HepG2 (cell line): ENCODE data around the gene KRTAP10-10. TPM values are rescaled to one million over a fixed set of nuclear protein-coding genes. Genes with fewer than 3 reads are reported as not detected.

Experiments
- ATAC-seq: fragments of 200-7000 bp; cut with Tn5 transposase; 3 replicates; pipeline ENCODE4 v1.9.1; 2020; ENCODE audit warnings: mild to moderate bottlenecking, moderate library complexity
- BruUV-seq: library from RNA; stranded (reverse); fragments of 400-500 nt; replicated peaks from 2 replicates; lab custom pipeline; 2021; lab: Mats Ljungman, UMichigan
- CTCF ChIA-PET: fragments of 300-600 bp; formaldehyde crosslinking; extraction: SDS; loops from one replicate; lab custom pipeline; 2021; ENCODE audit warnings: low total read pairs, inconsistent platforms, low intra/inter-chr PET ratio; lab: Yijun Ruan, JAX
- POLR2A ChIA-PET: fragments of 350-600 bp; sonication (Branson Sonifier 250); formaldehyde crosslinking; loops from one replicate; lab custom pipeline; 2020; ENCODE audit warnings: antibody characterized with exemption, inconsistent platforms; lab: Yijun Ruan, JAX
- DNase-seq: peaks from one replicate; pipeline ENCODE4 v3.0.0-alpha.2; 2015; ENCODE audit warnings: low spot score
- FAIRE-seq: peaks from 3 replicates; lab custom pipeline; 2011; peaks lifted over from hg19 to GRCh38; lab: Jason Lieb, UNC
- H2AFZ ChIP-seq: one replicate; pipeline ENCODE4 v1.6.1; 2011; ENCODE audit warnings: low read length, inconsistent platforms
- H3K27ac ChIP-seq: fragments of 300-600 bp; 3 replicates; pipeline ENCODE4 v1.8.0; 2011; ENCODE audit warnings: mixed run types, mild to moderate bottlenecking, mixed read lengths, low read length, inconsistent platforms; ENCODE audit not compliant: insufficient read depth; ENCODE audit errors: extremely low read length
- H3K27me3 ChIP-seq, 2 experiments: fragments of 200-600 bp in 1 of 2; 2 replicates in 1 of 2; 3 replicates in 1 of 2; pipeline versions ENCODE4 v1.6.0 to v1.8.0; 2011; ENCODE audit warnings: low read length in 2 of 2, mild to moderate bottlenecking in 2 of 2, moderate library complexity in 2 of 2, inconsistent platforms in 1 of 2; ENCODE audit not compliant: insufficient read depth in 2 of 2, control insufficient read depth in 1 of 2
- H3K36me3 ChIP-seq, 2 experiments: fragments of 200-600 bp in 1 of 2; replicated peaks in 1 of 2; 2 replicates in 1 of 2; 3 replicates in 1 of 2; pipeline versions ENCODE4 v1.5.1 to v1.8.0; 2011; ENCODE audit warnings: low read length in 2 of 2, inconsistent platforms in 1 of 2; ENCODE audit not compliant: insufficient read depth in 2 of 2, control insufficient read depth in 1 of 2
- H3K4me1 ChIP-seq: 2 replicates; pipeline ENCODE4 v1.5.1; 2012; ENCODE audit warnings: low read length, inconsistent platforms; ENCODE audit not compliant: insufficient read depth
- H3K4me2 ChIP-seq: 2 replicates; pipeline ENCODE4 v1.6.0; 2011; ENCODE audit warnings: low read depth, low read length, inconsistent platforms
- H3K4me3 ChIP-seq, 3 experiments: fragments of 200-600 bp in 1 of 3; sonication (generic), shearing (Covaris generic) in 1 of 3; replicated peaks in 1 of 3; 2 replicates each; pipeline ENCODE4 v1.5.1; 2011 to 2016; ENCODE audit warnings: low read length in 3 of 3, inconsistent platforms in 2 of 3, low read depth in 2 of 3, mild to moderate bottlenecking in 2 of 3, control low read depth in 1 of 3, mixed read lengths in 1 of 3; ENCODE audit not compliant: insufficient read depth in 1 of 3
- H3K79me2 ChIP-seq: one replicate; pipeline ENCODE4 v1.6.1; 2011; ENCODE audit warnings: low read length, inconsistent platforms; ENCODE audit not compliant: insufficient read depth
- H3K9ac ChIP-seq: 2 replicates; pipeline ENCODE4 v1.6.0; 2011; ENCODE audit warnings: mild to moderate bottlenecking, low read depth, low read length, inconsistent platforms; ENCODE audit not compliant: insufficient read depth
- H3K9me3 ChIP-seq: 2 replicates; pipeline ENCODE4 v1.5.1; 2012; ENCODE audit warnings: mild to moderate bottlenecking, low read length
- H4K20me1 ChIP-seq: 2 replicates; pipeline ENCODE4 v1.6.0; 2011; ENCODE audit warnings: inconsistent platforms, mild to moderate bottlenecking, low read length, moderate library complexity; ENCODE audit not compliant: insufficient read depth
- AHR ChIP-seq: IDR thresholded peaks from 2 replicates; pipeline ENCODE4 v1.6.1; 2018; ENCODE audit warnings: missing genetic modification reagents, missing compliant biosample characterization
- DR1 ChIP-seq: sonication (generic); formaldehyde crosslinking; IDR thresholded peaks from 2 replicates; pipeline ENCODE4 v1.8.0; 2021; ENCODE audit warnings: mild to moderate bottlenecking, missing genetic modification reagents, inconsistent platforms
- HIVEP1 ChIP-seq: sonication (generic); formaldehyde crosslinking; IDR thresholded peaks from 2 replicates; pipeline ENCODE4 v1.4.0; 2020; ENCODE audit warnings: mild to moderate bottlenecking, missing genetic modification reagents
- LRRFIP1 ChIP-seq: sonication (generic); formaldehyde crosslinking; conservative IDR thresholded peaks from 2 replicates; pipeline ENCODE4 v1.4.0; 2020; ENCODE audit warnings: missing genetic modification reagents
- MIER2 ChIP-seq: IDR thresholded peaks from 2 replicates; pipeline ENCODE4 v1.6.1; 2016; ENCODE audit warnings: missing biosample characterization, missing genetic modification reagents
- POLR2G ChIP-seq: fragments of 200-400 bp; formaldehyde crosslinking; IDR thresholded peaks from 2 replicates; pipeline ENCODE4 v1.6.1; 2018; ENCODE audit warnings: mild to moderate bottlenecking, low read depth, low read length, moderate library complexity
- RAD21 ChIP-seq: fragments of 450-650 bp; formaldehyde crosslinking; IDR thresholded peaks from 2 replicates; pipeline ENCODE4 v1.5.0; 2020; ENCODE audit warnings: mild to moderate bottlenecking
- TBX3 ChIP-seq: fragments of 450-650 bp; IDR thresholded peaks from 2 replicates; pipeline ENCODE4 v1.6.1; 2017; ENCODE audit warnings: antibody characterized with exemption, mild to moderate bottlenecking, inconsistent platforms, borderline replicate concordance
- ZBTB7A ChIP-seq: sonication (generic); formaldehyde crosslinking; IDR thresholded peaks from 2 replicates; pipeline ENCODE4 v1.8.0; 2022; ENCODE audit warnings: mild to moderate bottlenecking, missing genetic modification reagents
- ZFP36 ChIP-seq: fragments of 150-350 bp; IDR thresholded peaks from 2 replicates; pipeline ENCODE4 v1.6.1; 2018; ENCODE audit warnings: borderline replicate concordance, low read length, low read depth; ENCODE audit not compliant: partially characterized antibody
- ZFP37 ChIP-seq: sonication (generic); formaldehyde crosslinking; IDR thresholded peaks from 2 replicates; pipeline ENCODE4 v1.4.0; 2020; ENCODE audit warnings: missing genetic modification reagents, borderline replicate concordance
- ZNF770 ChIP-seq: sonication (generic); formaldehyde crosslinking; IDR thresholded peaks from 2 replicates; pipeline ENCODE4 v1.5.0; 2020; ENCODE audit warnings: mild to moderate bottlenecking, missing genetic modification reagents
- ZNF773 ChIP-seq: sonication (generic); formaldehyde crosslinking; IDR thresholded peaks from 2 replicates; pipeline ENCODE4 v1.4.0; 2020; ENCODE audit warnings: missing genetic modification reagents, borderline replicate concordance
- ZSCAN9 ChIP-seq: IDR thresholded peaks from 2 replicates; pipeline ENCODE4 v1.6.1; 2016; ENCODE audit warnings: borderline replicate concordance
- WGBS: methylation state at CpG from one replicate; pipeline ENCODE4 v1.1.6; 2017; ENCODE audit warnings: low lambda C conversion rate; 5-methylcytosine and 5-hydroxymethylcytosine counted together
- in situ Hi-C: cut with HindIII; loops from 2 replicates; pipeline ENCODE4 v1.10.0; 2017; ENCODE audit warnings: low pct_unique_long_range_greater_than_20kb; ENCODE audit not compliant: extremely low pct_ligation_motif_present
- intact Hi-C: fragments of 100-400 bp; cut with micrococcal nuclease; formaldehyde crosslinking; loops from one replicate; pipeline ENCODE4 v1.10.0; 2022; ENCODE audit not compliant: unreplicated experiment
- polyA plus RNA-seq, 8 experiments: library from polyadenylated mRNA; depleted of rRNA in 3 of 8; stranded (reverse) in 7 of 8; unstranded in 1 of 8; fragments of >200 nt; fragmentation: Illumina TruSeq in 4 of 8; extraction: Trizol in 4 of 8; gene quantifications; 2 replicates each; pipeline versions ENCODE4 v1.2.1 to v1.2.3, GENCODE V29; 2011 to 2016; ENCODE audit warnings: low read depth in 4 of 8, missing spikeins in 1 of 8, mixed read lengths in 1 of 8; ENCODE audit not compliant: insufficient read depth in 1 of 8
- total RNA-seq, 5 experiments: library from RNA; depleted of rRNA; stranded (reverse); fragments of >200 nt; fragmentation: Illumina TruSeq; extraction: Trizol; gene quantifications; 2 replicates each; pipeline ENCODE4 v1.2.3, GENCODE V29; 2016; ENCODE audit warnings: low read depth in 1 of 5
- TF ChIP-seq, protein P1 (sequence below): sonication (generic); formaldehyde crosslinking; IDR thresholded peaks from 2 replicates; pipeline ENCODE4 v1.4.0; 2020; ENCODE audit warnings: low read depth, mild to moderate bottlenecking, missing genetic modification reagents

KRTAP10-10 gene
- total and polyA plus RNA-seq, 2 of the 13 experiments (the other 11 are each of a cell fraction or from before 2014, with no cell fraction given) = not detected

DNA sequence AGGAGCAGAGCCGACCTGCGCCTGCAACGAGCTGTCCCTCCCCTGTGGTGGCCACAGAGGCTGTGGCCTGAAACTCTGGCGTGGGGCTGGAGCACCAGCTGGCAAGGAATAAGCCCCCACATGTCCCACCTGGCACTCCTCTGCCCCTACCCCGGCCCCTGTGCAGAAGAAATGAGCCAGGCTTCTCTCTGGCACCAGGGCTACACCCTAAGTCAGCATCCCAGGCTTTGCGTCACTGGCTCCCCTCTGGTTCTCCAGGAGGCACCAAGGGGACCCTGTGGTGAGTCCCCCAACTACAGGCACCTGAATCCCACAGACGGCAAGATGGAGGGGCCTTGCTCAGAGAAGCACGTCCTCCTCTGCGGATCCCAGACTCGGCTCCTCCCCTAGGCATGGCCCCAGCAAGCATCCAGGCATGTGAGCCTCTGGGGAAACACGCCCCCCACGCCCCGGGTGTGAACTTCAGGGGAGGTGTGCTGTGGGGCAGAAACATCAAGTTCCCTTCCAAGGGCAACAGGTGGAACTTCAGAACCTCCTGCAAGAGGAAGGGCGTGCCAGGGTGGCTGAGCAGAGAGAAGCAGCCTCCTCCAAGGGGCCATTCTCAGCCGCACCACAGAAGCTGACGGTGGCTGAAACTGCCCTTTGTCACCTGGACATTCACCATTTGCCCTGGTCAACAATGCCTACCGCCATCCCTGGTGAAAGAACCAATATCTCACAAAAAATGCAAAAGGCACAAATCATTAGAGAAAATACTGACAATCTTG is 33.9 kb upstream of the KRTAP10-10 start:
- Histone ChIP-seq H3K27ac (no peak overlapping the region), H3K36me3 (no peaks in the 10 kb centered on the region), H2AFZ (no peak overlapping the region), H3K9me3 (no peaks in the 10 kb centered on the region), H3K4me2 (no peak overlapping the region), H3K4me3 (no peak overlapping the region), H3K9ac (no peak overlapping the region), H3K27me3 (peaks cover 0 to 1% of the 10 kb centered on the region in 2 experiments; a peak in 1 of 5 replicates), H4K20me1 (no peaks in the 10 kb centered on the region), H3K79me2 (no peaks in the 10 kb centered on the region), H3K4me1 (no peaks in the 10 kb centered on the region)
- in situ Hi-C loops (no loop called here), intact Hi-C loops (no loop called here)
- 62% methylated on average over 8 of the region's 17 CpGs for WGBS
- no peak for FAIRE-seq
- no TSS peak for BruUV-seq
- ChIA-PET POLR2A (no interaction called here), CTCF (no interaction called here)
- DNase-seq = no peak
- no peak for ATAC-seq
- TF ChIP-seq ZSCAN9 (CRISPR knock-in tag) = no peak
- no peak for TF ChIP-seq TBX3
- TF ChIP-seq ZFP37 = no peak
- no peak for TF ChIP-seq DR1 (CRISPR knock-in tag)
- TF ChIP-seq, protein P1, sequence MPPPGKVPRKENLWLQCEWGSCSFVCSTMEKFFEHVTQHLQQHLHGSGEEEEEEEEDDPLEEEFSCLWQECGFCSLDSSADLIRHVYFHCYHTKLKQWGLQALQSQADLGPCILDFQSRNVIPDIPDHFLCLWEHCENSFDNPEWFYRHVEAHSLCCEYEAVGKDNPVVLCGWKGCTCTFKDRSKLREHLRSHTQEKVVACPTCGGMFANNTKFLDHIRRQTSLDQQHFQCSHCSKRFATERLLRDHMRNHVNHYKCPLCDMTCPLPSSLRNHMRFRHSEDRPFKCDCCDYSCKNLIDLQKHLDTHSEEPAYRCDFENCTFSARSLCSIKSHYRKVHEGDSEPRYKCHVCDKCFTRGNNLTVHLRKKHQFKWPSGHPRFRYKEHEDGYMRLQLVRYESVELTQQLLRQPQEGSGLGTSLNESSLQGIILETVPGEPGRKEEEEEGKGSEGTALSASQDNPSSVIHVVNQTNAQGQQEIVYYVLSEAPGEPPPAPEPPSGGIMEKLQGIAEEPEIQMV (CRISPR knock-in tag) = no peak
- TF ChIP-seq ZNF770 (CRISPR knock-in tag) = no peak
- no peak for TF ChIP-seq HIVEP1 (CRISPR knock-in tag)
- no peak for TF ChIP-seq LRRFIP1 (CRISPR knock-in tag)
- TF ChIP-seq ZNF773 (CRISPR knock-in tag) = no peak
- TF ChIP-seq MIER2 (CRISPR knock-in tag) = no peak
- no peak for TF ChIP-seq POLR2G
- TF ChIP-seq ZBTB7A (CRISPR knock-in tag) = no peak
- no peak for TF ChIP-seq AHR (CRISPR knock-in tag)
- no peak for TF ChIP-seq RAD21 (CRISPR knock-in tag)
- TF ChIP-seq ZFP36 = no peak
